H1 (cell line): ENCODE measurements around the gene LAMA3.

ENCODE experiments used
- CTCF ChIP-seq, 3 experiments: IDR thresholded peaks; 1 replicate in 2 of 3; 2 replicates in 1 of 3; pipeline versions ENCODE4 v1.5.1 to v1.6.1; 2011; ENCODE audit warnings: low read length in 3 of 3, mild to moderate bottlenecking in 3 of 3, inconsistent platforms in 2 of 3, low read depth in 1 of 3, moderate library complexity in 1 of 3; ENCODE audit not compliant: insufficient read depth in 1 of 3; ENCODE audit errors: control extremely low read depth in 1 of 3
- EP300 ChIP-seq, 2 experiments: IDR thresholded peaks; 1 replicate in 1 of 2; 2 replicates in 1 of 2; pipeline ENCODE4 v1.6.1; 2011 to 2012; ENCODE audit warnings: low read depth in 2 of 2, low read length in 2 of 2, mild to moderate bottlenecking in 2 of 2, borderline replicate concordance in 1 of 2, inconsistent platforms in 1 of 2, moderate library complexity in 1 of 2
- EZH2 ChIP-seq: fragments of 200-600 bp; sonication (generic); IDR thresholded peaks from 2 replicates; pipeline ENCODE4 v1.7.1; 2012; ENCODE audit warnings: low read depth, mild to moderate bottlenecking, moderate library complexity, low read length, inconsistent platforms; ENCODE audit not compliant: severe bottlenecking
- GTF2F1 ChIP-seq: IDR thresholded peaks from 2 replicates; pipeline ENCODE4 v1.6.1; 2012; ENCODE audit warnings: low read depth, low read length, improper control_type of control experiment, borderline replicate concordance
- JUN ChIP-seq: IDR thresholded peaks from 2 replicates; pipeline ENCODE4 v1.6.1; 2011; ENCODE audit warnings: low read depth, mild to moderate bottlenecking, improper control_type of control experiment, low read length
- KDM1A ChIP-seq: fragments of 200-600, 300-600 bp; sonication (generic); IDR thresholded peaks from 2 replicates; pipeline ENCODE4 v1.7.1; 2016; ENCODE audit warnings: mild to moderate bottlenecking, low read length, borderline replicate concordance
- RAD21 ChIP-seq, 2 experiments: IDR thresholded peaks in 1 of 2; conservative IDR thresholded peaks in 1 of 2; 2 replicates each; pipeline ENCODE4 v1.6.1; 2011; ENCODE audit warnings: low read depth in 2 of 2, low read length in 2 of 2, improper control_type of control experiment in 1 of 2, inconsistent platforms in 1 of 2, mild to moderate bottlenecking in 1 of 2, moderate library complexity in 1 of 2

GRCh38 chr18:23882616-23883276, 193.5 kb downstream of the LAMA3 start:
- TF ChIP-seq JUN (no peak), KDM1A (no peak), RAD21 (IDR thresholded peaks at IDR 0.05 in 1 of 2, conservative IDR thresholded peaks at IDR 0.05 in 1 of 2; ENCODE audit: low read depth in 2 of 2, low read length in 2 of 2) (no peak), EP300 (IDR thresholded peaks at IDR 0.05; ENCODE audit: borderline replicate concordance in 1 of 2, low read depth in 2 of 2, low read length in 2 of 2) (no peak), CTCF (IDR thresholded peaks at IDR 0.05; ENCODE audit: control extremely low read depth in 1 of 3, insufficient read depth in 1 of 3, low read depth in 1 of 3, low read length in 3 of 3) (no peak), EZH2 (no peak), GTF2F1 (no peak)
